KOPT-K1 (cell line): ENCODE measurements around the gene DNTT.

Experiments
- H3K27ac ChIP-seq: fragments of 200-600 bp; sonication (generic); 2 replicates; pipeline ENCODE4 v1.5.1; 2016; ENCODE audit warnings: antibody characterized with exemption, mild to moderate bottlenecking, low read depth, low read length; ENCODE audit not compliant: poor library complexity, severe bottlenecking
- H3K36me3 ChIP-seq: fragments of 200-600 bp; sonication (generic); 2 replicates; pipeline ENCODE4 v1.5.1; 2017; ENCODE audit warnings: antibody characterized with exemption, mild to moderate bottlenecking, low read length, moderate library complexity; ENCODE audit not compliant: insufficient read depth
- H3K9me3 ChIP-seq: fragments of 200-600 bp; sonication (generic); 2 replicates; pipeline ENCODE4 v1.5.1; 2017; ENCODE audit warnings: antibody characterized with exemption, low read length, mild to moderate bottlenecking; ENCODE audit not compliant: insufficient read depth, poor library complexity, severe bottlenecking

Gene DNTT

GRCh38 chr10:96387161-96387560 lies 82.9 kb downstream of the DNTT start:
- H3K27ac ChIP-seq, result no peak overlapping the region
- H3K36me3 ChIP-seq, result no peaks in the 10 kb centered on the region
- no peaks in the 10 kb centered on the region for H3K9me3 ChIP-seq

GRCh38 chr10:96387601-96388000 lies 83.4 kb downstream of the DNTT start:
- H3K9me3 ChIP-seq, result no peaks in the 10 kb centered on the region
- no peaks in the 10 kb centered on the region for H3K36me3 ChIP-seq
- H3K27ac ChIP-seq, result no peak overlapping the region
